ENCODE measurements around the gene KRT37.

- TF ChIP-seq SRF (CRISPR knock-in tag; IDR thresholded peaks at IDR 0.05) = no peak
- no peak for TF ChIP-seq NELFE (IDR thresholded peaks at IDR 0.05; ENCODE audit: insufficient read depth, insufficient read length)
- no peak for TF ChIP-seq CBFB (CRISPR knock-in tag; IDR thresholded peaks at IDR 0.05)
- TF ChIP-seq MXD1 (CRISPR knock-in tag; IDR thresholded peaks at IDR 0.05; ENCODE audit: borderline replicate concordance, poor library complexity, severe bottlenecking) = no peak
- TF ChIP-seq NR0B1 (IDR thresholded peaks at IDR 0.05; ENCODE audit: partially characterized antibody) = no peak
- no peak for TF ChIP-seq REST (IDR thresholded peaks at IDR 0.05; ENCODE audit: borderline replicate concordance)
- TF ChIP-seq REST (CRISPR knock-in tag; IDR thresholded peaks at IDR 0.05; ENCODE audit: low read depth) = no peak
- TF ChIP-seq CTCF (IDR thresholded peaks at IDR 0.05 in 2 of 3, conservative IDR thresholded peaks at IDR 0.05 in 1 of 3; ENCODE audit: insufficient read depth in 2 of 3, low read depth in 1 of 3, low read length in 3 of 3) = no peak
Measured at GRCh38 chr17:41420134-41420533, 4.3 kb downstream of the KRT37 start.

Measured in K562 (cell line).